D721Med (cell line): ENCODE measurements around the gene DIP2A.

Experiments
- DNase-seq: peaks from one replicate; pipeline ENCODE4 v3.0.0; 2011; ENCODE audit warnings: low spot score; ENCODE audit not compliant: insufficient read length
- FAIRE-seq: peaks from 2 replicates; lab custom pipeline; 2011; peaks lifted over from hg19 to GRCh38; lab: Jason Lieb, UNC
- CTCF ChIP-seq: IDR thresholded peaks from 2 replicates; pipeline ENCODE4 v1.5.1; 2012; ENCODE audit warnings: mild to moderate bottlenecking, control low read depth; ENCODE audit not compliant: insufficient read depth; ENCODE audit errors: missing control alignments

The DIP2A gene

DNA sequence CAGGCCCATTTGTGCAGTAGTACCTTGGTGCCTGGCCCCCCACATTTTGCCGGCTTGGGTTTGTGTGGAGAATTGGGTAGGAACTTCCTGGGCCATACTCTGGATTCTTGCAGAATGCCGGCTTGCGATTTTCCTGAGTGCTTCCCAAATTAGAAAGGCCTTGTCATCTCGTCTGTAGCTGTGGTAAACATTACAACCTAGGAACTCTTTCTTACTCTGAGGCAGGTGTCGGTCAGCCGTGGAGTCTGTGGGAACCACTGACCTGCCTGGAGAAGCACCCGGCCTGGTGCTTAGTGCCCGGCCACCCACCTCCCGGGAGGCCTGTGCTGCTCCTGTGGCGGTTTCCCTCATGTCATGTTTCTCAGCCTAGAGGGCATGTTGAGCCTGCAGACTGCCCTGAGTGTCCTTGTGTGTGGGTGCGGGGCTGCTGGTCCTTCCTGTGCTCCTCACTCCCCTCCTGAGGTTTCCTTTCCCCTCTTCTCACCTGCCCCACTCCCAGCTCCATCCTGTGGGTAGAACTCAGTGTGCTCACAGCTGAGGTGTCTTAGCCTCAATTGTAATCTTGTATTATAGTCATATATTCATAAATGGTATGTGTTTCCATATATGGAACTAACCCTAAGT is 81.5 kb downstream of the DIP2A start:
- FAIRE-seq (no peak), DNase-seq (no peak)
- no peak for TF ChIP-seq CTCF

- TF ChIP-seq CTCF: no peak
- no peak for FAIRE-seq
- no peak for DNase-seq
These were observed 84.0 kb downstream of the DIP2A start for GRCh38 chr21:46542588-46543124.

- no peak for FAIRE-seq
- no peak for TF ChIP-seq CTCF
- no peak for DNase-seq
These were observed 84.6 kb downstream of the DIP2A start for GRCh38 chr21:46543306-46543705.

DNA sequence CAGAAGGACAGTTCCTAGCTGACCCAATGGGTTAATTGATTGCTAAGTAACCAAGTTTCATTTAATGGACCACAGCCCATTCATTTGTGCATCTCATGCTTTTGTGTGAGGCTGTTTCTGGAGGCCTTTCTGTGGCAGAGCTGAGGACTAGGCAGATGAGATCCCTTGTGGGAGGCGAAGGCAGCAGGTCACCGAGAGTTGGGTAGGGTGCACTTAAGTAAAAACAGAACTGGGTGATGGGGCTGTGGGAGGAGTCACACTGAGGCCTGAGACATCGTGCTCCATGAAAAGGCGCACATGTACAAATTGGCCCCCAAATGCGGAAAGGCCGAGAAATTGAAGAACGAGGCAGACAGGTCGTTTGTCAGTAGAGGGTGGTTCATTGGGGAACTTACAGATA is 85.3 kb downstream of the DIP2A start:
- TF ChIP-seq CTCF: no peak
- DNase-seq: no peak
- FAIRE-seq: no peak

- DNase-seq: no peak
- FAIRE-seq: no peak
- no peak for TF ChIP-seq CTCF
These were observed 86.1 kb downstream of the DIP2A start for GRCh38 chr21:46544824-46545223.

DNA sequence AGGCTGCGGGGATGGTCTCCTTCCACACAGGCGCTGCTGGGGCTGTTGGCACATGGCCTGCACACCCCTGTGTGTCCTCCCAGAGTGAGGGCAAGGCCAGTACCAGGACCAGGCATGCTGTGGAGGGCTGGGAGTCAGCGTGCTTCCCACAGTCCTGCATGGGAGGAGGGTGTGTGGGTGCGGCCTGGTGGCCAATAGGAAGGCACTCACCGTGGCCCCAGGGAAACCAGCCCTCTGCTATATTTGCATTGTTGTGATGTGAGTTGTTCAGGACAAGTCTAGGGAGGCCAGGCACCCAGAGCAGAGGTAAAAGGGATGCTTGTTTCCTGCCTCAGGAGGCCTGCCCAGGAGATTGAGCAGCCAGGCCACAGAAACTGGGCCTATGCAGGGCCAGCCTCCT is 86.7 kb downstream of the DIP2A start:
- no peak for FAIRE-seq
- DNase-seq: no peak
- no peak for TF ChIP-seq CTCF

DNA sequence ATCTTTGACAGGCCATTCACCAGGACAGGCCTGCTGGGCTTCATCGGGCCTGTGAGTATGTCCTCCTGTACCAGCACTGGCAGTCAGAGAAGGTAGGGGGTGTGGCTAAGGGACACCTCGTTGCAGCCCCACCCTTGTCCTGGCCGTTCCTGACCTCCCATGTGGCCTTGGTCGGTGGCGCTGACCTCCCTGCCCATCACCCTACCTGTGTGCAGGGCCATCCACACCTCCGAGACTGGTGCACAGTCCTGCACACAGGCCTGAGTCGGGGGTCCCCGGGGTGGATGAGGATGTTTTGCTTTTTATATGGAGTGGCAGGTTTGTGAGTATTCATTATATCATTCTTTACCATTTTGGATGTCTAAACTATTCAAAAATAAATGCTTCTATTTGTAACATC is 87.2 kb downstream of the DIP2A start:
- FAIRE-seq (no peak), DNase-seq (no peak)
- TF ChIP-seq CTCF: no peak
